Muscle layer of colon (tissue), 2 donors: ENCODE results near the gene BCR.
"Not testable (repeated sequence)": the region's sequence is repeated elsewhere in the genome, so short reads cannot be mapped to it uniquely, and the experiment has no call there.

Source experiments
- H3K27ac ChIP-seq: one replicate; pipeline ENCODE4 v1.7.0; 2013; ENCODE audit warnings: low read depth, mild to moderate bottlenecking, low read length, moderate library complexity
- H3K27me3 ChIP-seq, 2 donors: one replicate each; pipeline ENCODE4 v1.7.0; 2013; ENCODE audit warnings: low read length in 2 of 2, mild to moderate bottlenecking in 2 of 2; ENCODE audit not compliant: insufficient read depth in 2 of 2, control insufficient read depth in 1 of 2
- H3K36me3 ChIP-seq: one replicate; pipeline ENCODE4 v1.7.0; 2013; ENCODE audit warnings: mild to moderate bottlenecking, low read length; ENCODE audit not compliant: insufficient read depth
- H3K4me1 ChIP-seq: one replicate; pipeline ENCODE4 v1.7.0; 2013; ENCODE audit warnings: mild to moderate bottlenecking, low read length; ENCODE audit not compliant: insufficient read depth
- H3K4me3 ChIP-seq, 2 donors: one replicate each; pipeline ENCODE4 v1.7.0; 2013; ENCODE audit warnings: low read length in 2 of 2, low read depth in 1 of 2, mild to moderate bottlenecking in 1 of 2, moderate library complexity in 1 of 2
- H3K9ac ChIP-seq: one replicate; pipeline ENCODE4 v1.7.0; 2013; ENCODE audit warnings: low read length
- H3K9me3 ChIP-seq: one replicate; pipeline ENCODE4 v1.7.0; 2013; ENCODE audit warnings: mild to moderate bottlenecking, low read length
- donor health status: abdominal sarcoma.
- donor health status: Adenocarcinoma of cecum.

BCR gene

DNA sequence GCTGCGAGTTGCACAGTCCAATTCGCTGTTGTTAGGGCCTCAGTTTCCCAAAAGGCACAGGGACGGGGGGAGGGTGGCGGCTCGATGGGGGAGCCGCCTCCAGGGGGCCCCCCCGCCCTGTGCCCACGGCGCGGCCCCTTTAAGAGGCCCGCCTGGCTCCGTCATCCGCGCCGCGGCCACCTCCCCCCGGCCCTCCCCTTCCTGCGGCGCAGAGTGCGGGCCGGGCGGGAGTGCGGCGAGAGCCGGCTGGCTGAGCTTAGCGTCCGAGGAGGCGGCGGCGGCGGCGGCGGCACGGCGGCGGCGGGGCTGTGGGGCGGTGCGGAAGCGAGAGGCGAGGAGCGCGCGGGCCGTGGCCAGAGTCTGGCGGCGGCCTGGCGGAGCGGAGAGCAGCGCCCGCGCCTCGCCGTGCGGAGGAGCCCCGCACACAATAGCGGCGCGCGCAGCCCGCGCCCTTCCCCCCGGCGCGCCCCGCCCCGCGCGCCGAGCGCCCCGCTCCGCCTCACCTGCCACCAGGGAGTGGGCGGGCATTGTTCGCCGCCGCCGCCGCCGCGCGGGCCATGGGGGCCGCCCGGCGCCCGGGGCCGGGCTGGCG lies at the start of gene BCR:
Gene BCR, plus strand, starts transcription at position 209 of the 592 bp plus-strand sequence. CDS start 452 bp downstream, outside the sequence.
- H3K4me1 ChIP-seq = peaks cover 53% of the 10 kb centered on the region
- H3K9ac ChIP-seq = peak within 1 kb of the TSS; percentile 55
- H3K36me3 ChIP-seq = no peaks in the 10 kb centered on the region
- H3K27me3 ChIP-seq = no peaks in the 10 kb centered on the region
- peak within 1 kb of the TSS; percentile 71 to 73 for H3K4me3 ChIP-seq
- peak within 1 kb of the TSS; percentile 16 for H3K27ac ChIP-seq
- no peaks in the 10 kb centered on the region for H3K9me3 ChIP-seq

DNA sequence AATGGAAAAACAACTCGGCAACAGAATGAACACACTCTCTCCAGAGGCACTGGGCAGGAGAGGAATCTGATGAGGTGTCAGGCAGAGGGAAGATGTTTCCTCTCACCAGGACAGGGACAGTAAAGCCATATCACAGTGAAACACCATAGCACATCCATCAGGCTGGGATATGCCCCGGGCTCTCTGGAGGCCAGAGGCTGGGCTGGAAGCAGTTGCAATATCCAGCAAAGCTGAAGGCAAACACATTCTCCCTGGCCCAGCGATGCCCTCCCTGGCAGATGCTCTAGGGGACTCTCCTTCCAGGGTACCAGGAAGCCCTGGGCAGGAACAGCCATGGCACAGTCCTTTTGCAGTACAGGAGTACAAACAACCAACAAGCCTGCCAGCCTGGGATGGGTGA lies 49.6 kb upstream of the BCR start:
- no peak overlapping the region for H3K9ac ChIP-seq
- no peaks in the 10 kb centered on the region for H3K9me3 ChIP-seq
- no peaks in the 10 kb centered on the region for H3K27me3 ChIP-seq
- H3K4me3 ChIP-seq = no peak overlapping the region
- peaks cover 3% of the 10 kb centered on the region for H3K4me1 ChIP-seq
- H3K36me3 ChIP-seq = no peaks in the 10 kb centered on the region
- no peak overlapping the region for H3K27ac ChIP-seq

DNA sequence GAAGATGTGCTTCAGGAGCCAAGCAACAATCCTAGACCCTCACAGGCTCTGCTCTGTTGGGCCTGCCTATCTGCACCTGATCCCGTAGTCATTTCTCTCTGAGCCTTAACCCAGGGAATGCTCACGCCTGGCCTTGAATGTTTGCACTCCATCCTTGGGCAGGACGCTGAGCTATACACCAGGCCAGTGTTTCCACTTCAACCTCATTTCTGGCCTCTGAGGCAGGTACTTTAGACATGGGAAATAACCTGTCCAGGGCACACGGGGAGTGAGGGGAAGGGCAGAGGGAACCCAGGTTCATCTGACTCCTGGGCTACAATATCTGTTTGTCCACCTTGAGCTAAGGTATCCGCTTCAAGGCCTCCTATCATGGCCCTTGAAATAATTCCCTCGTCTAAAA lies 48.4 kb upstream of the BCR start:
- Histone ChIP-seq H3K9ac (no peak overlapping the region), H3K9me3 (no peaks in the 10 kb centered on the region), H3K4me3 (no peak overlapping the region), H3K27ac (no peak overlapping the region), H3K36me3 (no peaks in the 10 kb centered on the region), H3K4me1 (peaks cover 3% of the 10 kb centered on the region), H3K27me3 (no peaks in the 10 kb centered on the region)

DNA sequence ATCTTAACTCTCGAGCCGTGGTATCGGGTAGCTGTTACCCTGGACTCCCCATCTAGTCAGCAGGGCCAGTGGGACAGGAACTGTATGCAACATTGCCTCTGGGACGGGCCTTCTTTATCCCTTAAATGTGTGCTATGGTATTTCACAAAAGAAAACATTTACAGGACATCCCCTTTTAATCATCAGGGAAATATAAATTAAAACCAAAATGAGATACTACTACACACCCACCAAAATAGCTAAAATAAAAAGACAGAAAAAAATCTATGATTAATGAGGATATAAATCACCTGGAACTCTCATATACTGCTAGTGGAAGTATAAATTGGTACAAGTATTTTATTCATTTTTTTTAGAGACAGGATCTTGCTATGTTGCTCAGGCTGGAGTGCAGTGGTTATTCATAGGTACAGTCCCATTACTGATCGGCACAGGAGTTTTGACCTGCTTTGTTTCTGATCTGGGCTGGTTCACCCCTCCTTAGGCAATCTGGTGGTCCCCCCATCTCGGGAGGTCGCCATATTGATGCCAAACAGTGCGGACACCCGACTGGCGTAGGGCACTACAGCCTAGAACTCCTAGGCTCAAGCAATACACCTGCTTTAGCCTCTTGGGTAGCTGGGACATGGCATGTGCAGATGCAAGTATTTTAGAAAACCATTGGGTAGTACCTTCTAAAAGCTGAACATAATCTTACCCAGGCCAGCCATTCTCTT lies 47.8 kb upstream of the BCR start:
- no peaks in the 10 kb centered on the region for H3K9me3 ChIP-seq
- H3K27ac ChIP-seq = no peak overlapping the region
- H3K36me3 ChIP-seq = no peaks in the 10 kb centered on the region
- H3K9ac ChIP-seq = no peak overlapping the region
- no peaks in the 10 kb centered on the region for H3K27me3 ChIP-seq
- H3K4me3 ChIP-seq = no peak overlapping the region
- peaks cover 3% of the 10 kb centered on the region for H3K4me1 ChIP-seq

DNA sequence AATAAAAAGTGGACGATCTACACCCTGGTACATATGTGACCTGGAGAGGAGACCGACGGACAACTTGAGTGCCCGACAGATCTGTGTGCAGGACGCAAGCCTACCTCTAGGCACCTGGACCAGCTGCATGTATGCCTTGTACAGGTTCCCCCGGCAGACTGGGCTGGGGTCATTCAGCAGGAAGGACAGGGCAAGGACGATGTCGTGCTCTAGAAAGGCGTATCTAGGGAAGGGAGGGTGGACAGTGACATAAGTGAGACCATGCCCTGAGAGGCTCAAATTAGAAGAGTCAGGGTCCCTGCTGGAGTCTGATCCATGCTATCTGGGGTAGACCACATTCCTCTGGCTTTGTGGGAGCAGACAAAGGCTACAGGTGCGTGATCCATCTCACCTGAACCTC lies 46.4 kb upstream of the BCR start:
- H3K27ac ChIP-seq = no peak overlapping the region
- H3K27me3 ChIP-seq = no peaks in the 10 kb centered on the region
- no peaks in the 10 kb centered on the region for H3K36me3 ChIP-seq
- no peaks in the 10 kb centered on the region for H3K4me1 ChIP-seq
- no peak overlapping the region for H3K9ac ChIP-seq
- no peak overlapping the region for H3K4me3 ChIP-seq
- H3K9me3 ChIP-seq = no peaks in the 10 kb centered on the region

DNA sequence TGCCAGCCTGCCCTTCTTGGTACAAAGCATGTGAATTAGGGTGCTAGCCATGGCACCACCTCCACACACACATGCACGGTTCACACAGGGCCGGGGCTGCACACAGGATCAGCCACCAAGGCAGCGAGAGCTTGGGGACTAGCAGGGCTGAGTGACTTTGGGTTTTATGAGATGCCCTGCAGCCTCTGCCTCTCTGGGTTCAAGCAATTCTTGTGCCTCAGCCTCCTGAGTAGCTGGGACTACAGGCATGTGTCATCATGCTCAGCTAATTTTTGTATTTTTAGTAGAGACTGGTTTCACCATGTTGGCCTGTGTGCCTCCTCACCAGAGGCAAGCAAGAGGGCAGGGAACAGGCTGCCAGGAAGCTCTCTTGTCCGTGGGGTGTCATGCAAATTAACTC lies 43.3 kb upstream of the BCR start:
- H3K27ac ChIP-seq, H3K9ac ChIP-seq: not testable (repeated sequence)

DNA sequence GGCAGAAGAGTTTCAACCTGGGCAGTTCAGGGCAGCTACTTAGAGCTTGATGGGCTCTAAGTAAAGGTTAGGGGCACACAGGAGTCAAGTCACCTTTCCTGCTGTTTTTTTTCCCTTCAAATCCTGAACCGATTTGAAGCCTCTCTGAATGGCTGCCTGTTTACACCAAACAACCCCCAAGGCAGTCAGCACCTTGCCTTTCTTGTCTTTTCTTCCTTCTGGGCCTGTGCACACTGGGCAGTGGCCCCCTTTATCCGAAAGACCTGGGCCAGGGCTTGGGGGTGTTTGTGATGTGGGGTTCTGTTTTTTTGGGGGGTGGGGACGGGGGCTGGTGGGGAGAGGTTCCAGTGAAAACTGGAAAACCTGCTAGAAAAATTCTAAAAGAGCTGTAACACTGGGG lies 42.8 kb upstream of the BCR start:
- Histone ChIP-seq H3K36me3 (no peaks in the 10 kb centered on the region), H3K9ac (no peak overlapping the region), H3K4me1 (peaks cover 7% of the 10 kb centered on the region), H3K4me3 (no peak overlapping the region), H3K27ac (no peak overlapping the region), H3K9me3 (no peaks in the 10 kb centered on the region), H3K27me3 (no peaks in the 10 kb centered on the region)

More for the DNA sequence above, 43.3 kb upstream of the BCR start:
- not testable (repeated sequence) for H3K9me3 ChIP-seq, H3K4me1 ChIP-seq, H3K27me3 ChIP-seq, H3K36me3 ChIP-seq, H3K4me3 ChIP-seq

DNA sequence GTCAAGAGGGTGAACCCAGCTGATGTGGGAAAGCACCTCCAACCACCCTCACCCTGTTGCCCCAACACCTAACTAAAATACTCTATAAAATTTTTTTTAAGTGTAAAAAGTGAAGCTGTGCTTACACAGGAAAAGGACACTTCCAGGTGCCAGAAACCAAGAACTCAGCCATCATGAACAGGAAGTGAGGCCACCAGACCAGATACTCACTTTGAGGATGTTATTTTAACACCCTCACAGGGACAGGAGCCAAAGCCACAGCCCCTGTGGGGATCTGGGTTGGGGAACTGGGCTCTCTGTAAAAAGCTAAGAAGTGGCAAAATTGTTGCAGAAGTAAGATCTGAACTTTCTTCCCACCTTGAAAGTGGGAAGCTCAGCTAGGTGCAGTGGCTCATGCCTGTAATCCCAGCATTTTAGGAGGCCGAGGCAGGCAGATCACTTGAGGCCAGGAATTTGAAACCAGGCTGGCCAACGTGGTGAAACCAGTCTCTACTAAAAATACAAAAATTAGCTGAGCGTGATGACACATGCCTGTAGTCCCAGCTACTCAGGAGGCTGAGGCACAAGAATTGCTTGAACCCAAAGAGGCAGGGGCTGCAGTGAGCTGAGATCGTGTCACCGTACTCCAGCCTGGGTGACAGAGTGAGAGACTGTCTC lies 42.3 kb upstream of the BCR start:
- Histone ChIP-seq H3K27me3 (no peaks in the 10 kb centered on the region), H3K4me3 (no peak overlapping the region), H3K9me3 (no peaks in the 10 kb centered on the region), H3K36me3 (no peaks in the 10 kb centered on the region), H3K27ac (no peak overlapping the region), H3K4me1 (peaks cover 11% of the 10 kb centered on the region), H3K9ac (no peak overlapping the region)

DNA sequence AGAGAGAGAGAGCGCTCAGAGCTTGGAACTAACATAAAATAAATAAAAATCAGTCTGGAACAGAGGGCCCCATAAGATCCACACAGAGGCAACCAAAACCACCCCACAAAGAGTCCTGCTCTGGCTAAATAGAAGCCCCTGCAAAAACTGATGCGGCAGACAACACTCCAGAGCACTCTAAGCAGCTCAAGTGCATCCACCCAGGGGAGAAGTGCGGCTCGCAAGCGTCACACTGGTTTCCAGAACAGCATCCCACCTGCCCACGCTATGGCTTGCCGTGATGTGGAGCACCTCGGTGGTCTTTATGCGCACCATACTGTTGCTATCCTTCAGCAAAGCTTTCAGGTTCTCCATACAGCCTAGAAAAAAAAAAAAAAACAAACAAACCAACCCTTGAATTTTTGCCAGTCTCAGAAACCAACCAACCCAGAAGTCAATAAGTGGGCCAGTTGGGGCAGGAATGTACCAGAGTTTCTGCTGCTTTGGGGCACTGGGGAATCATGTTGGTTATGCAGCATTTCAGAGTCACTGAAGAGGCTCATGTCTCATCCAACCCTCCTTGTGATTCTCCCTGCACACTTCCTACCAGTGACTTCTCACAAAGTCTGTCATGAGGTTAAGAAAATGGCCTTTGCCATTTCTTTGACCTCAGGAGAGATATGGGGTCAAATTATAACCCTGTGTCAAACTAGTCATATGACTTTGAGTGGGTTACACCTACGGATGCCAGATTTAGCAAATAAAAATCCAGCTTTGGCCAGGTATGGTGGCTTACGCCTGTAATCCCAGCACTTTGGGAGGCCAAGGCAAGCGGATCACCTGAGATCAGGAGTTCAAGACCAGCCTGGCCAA lies 41.5 kb upstream of the BCR start:
- no peak overlapping the region for H3K27ac ChIP-seq
- H3K4me3 ChIP-seq = no peak overlapping the region
- no peak overlapping the region for H3K9ac ChIP-seq
- H3K4me1 ChIP-seq = peaks cover 11% of the 10 kb centered on the region
- H3K9me3 ChIP-seq = no peaks in the 10 kb centered on the region
- no peaks in the 10 kb centered on the region for H3K36me3 ChIP-seq
- H3K27me3 ChIP-seq = no peaks in the 10 kb centered on the region

DNA sequence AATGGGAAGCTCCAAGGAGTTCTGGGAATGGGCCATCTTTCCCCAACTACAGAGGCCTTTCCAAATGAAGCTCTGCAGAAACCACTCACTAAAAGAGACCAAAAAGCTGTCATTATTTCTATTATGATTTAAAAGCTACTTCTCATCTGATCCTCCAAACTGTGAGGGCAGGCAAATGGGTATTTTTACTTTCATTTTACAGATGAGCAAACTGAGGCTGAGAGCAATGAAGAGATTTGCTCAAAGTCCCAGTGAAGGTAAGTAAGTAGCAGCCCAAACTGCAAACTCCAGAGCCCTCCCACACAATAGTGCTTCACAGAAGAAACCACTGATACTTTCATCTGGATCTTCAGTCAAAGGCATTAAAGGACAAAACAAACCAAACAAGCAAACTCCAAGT lies 39.9 kb upstream of the BCR start:
- H3K9me3 ChIP-seq = no peaks in the 10 kb centered on the region

DNA sequence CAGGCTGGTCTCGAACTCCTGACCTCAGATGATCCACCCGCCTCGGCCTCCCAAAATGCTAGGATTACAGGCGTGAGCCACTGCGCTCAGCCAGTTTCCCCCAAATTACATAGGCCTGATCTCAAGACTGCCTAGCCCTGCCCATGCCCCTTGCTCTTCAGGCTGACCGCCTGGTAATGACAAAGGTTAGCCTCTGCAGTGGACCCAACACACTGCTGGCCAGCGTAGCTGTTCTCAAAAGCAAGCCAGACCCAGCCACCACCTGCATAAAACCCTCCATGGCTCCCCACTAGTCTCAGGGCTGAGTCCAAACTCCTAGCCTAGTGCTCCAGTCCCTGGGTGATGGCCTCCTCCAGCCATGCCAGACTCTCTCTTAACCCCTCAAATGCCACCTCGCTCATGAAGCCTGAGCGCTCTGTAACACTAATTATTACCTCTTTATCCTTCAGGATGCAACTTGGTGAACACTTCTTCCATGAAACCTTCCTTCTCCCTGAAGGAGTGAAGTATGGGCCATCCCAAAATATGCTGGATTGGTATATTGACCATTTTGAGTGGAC lies 37.7 kb upstream of the BCR start:
- Histone ChIP-seq H3K9ac (no peak overlapping the region), H3K4me1 (peaks cover 29% of the 10 kb centered on the region), H3K27me3 (no peaks in the 10 kb centered on the region), H3K36me3 (no peaks in the 10 kb centered on the region), H3K27ac (no peak overlapping the region), H3K9me3 (no peaks in the 10 kb centered on the region), H3K4me3 (no peak overlapping the region)

More for the DNA sequence above, 39.9 kb upstream of the BCR start:
- Histone ChIP-seq H3K27ac (no peak overlapping the region), H3K27me3 (no peaks in the 10 kb centered on the region), H3K9ac (no peak overlapping the region), H3K36me3 (no peaks in the 10 kb centered on the region), H3K4me3 (no peak overlapping the region), H3K4me1 (peaks cover 18% of the 10 kb centered on the region)
